OCI-LY1 (cell line): Measurements from ENCODE around the gene TGM5.

Experiments
- EZH2 ChIP-seq: fragments of 200-600 bp; sonication (generic), shearing (Covaris generic); IDR thresholded peaks from 2 replicates; pipeline ENCODE4 v1.8.0; 2017; ENCODE audit warnings: borderline replicate concordance, mixed run types, mild to moderate bottlenecking, antibody characterized with exemption, low read length, moderate library complexity, mixed read lengths
- TF ChIP-seq, protein P1 (sequence below): fragments of 200-600 bp; sonication (generic), shearing (Covaris generic); IDR thresholded peaks from 2 replicates; pipeline ENCODE4 v1.5.1; 2017; ENCODE audit warnings: mild to moderate bottlenecking, antibody characterized with exemption, low read length, moderate library complexity, mixed read lengths

DNA sequence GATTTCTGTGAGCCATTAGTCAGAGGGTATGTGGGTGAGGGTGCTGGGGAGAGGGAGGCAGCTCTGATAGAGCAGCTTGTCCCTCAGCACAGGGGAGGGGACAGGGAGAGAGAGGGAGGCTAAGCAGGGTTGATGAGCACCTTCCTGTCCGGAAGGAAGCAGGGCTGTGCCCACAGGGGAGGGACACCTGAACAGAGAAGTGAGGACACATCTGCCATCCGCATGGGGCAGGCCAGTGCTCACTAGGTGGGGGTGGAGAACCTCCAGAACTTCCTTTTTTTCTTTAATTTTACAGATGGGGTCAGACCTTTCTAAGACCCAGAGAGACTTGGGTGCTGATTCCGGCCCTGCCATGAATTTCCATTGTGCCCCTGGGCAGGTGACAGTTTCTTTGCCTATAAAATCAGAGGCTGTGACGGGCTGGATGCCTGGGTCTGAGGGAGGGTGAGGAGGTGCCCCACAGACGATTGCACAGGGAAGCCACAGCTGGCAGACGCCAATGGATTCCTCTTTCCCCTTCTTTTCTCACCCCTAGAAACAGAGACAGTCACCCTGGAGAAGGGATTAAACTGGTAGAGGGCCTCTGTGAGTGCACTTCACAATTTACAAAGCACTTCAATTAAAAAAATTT lies 4.1 kb upstream of the TGM5 start:
- no peak for TF ChIP-seq EZH2
- TF ChIP-seq, protein P1, sequence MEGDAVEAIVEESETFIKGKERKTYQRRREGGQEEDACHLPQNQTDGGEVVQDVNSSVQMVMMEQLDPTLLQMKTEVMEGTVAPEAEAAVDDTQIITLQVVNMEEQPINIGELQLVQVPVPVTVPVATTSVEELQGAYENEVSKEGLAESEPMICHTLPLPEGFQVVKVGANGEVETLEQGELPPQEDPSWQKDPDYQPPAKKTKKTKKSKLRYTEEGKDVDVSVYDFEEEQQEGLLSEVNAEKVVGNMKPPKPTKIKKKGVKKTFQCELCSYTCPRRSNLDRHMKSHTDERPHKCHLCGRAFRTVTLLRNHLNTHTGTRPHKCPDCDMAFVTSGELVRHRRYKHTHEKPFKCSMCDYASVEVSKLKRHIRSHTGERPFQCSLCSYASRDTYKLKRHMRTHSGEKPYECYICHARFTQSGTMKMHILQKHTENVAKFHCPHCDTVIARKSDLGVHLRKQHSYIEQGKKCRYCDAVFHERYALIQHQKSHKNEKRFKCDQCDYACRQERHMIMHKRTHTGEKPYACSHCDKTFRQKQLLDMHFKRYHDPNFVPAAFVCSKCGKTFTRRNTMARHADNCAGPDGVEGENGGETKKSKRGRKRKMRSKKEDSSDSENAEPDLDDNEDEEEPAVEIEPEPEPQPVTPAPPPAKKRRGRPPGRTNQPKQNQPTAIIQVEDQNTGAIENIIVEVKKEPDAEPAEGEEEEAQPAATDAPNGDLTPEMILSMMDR: no peak
